A673 (cell line): ENCODE results near the gene IFITM2. TPM values are rescaled to one million over a fixed set of nuclear protein-coding genes. Genes with fewer than 3 reads are reported as not detected.
"Not testable (repeated sequence)": the region's sequence is repeated elsewhere in the genome, so short reads cannot be mapped to it uniquely, and the experiment has no call there.

Experiments
- BruUV-seq: library from RNA; stranded (reverse); fragments of 400-500 nt; replicated peaks from 2 replicates; lab custom pipeline; 2021; lab: Mats Ljungman, UMichigan
- CTCF ChIA-PET: fragments of 300-600 bp; sonication (Branson Sonifier 250); formaldehyde crosslinking; loops from one replicate; lab custom pipeline; 2022; ENCODE audit warnings: antibody characterized with exemption; lab: Charles Lee
- POLR2A ChIA-PET: fragments of 300-600 bp; sonication (Branson Sonifier 250); formaldehyde crosslinking; loops from one replicate; lab custom pipeline; 2022; ENCODE audit warnings: antibody characterized with exemption; ENCODE audit not compliant: low non-redundant PET; lab: Charles Lee
- DNase-seq: peaks from one replicate; pipeline ENCODE4 v3.0.0-alpha.2; 2015; ENCODE audit warnings: low spot score
- H3K27ac ChIP-seq: fragments of 200-600 bp; sonication (generic); 2 replicates; pipeline ENCODE4 v1.5.1; 2016; ENCODE audit warnings: mixed run types, low read depth, mild to moderate bottlenecking, mixed read lengths, antibody characterized with exemption, low read length; ENCODE audit not compliant: poor library complexity, severe bottlenecking
- H3K27me3 ChIP-seq: fragments of 200-600 bp; sonication (generic); replicated peaks from 2 replicates; pipeline ENCODE4 v1.6.1; 2017; ENCODE audit warnings: mixed run types, low read depth, mild to moderate bottlenecking, mixed read lengths, antibody characterized with exemption, low read length; ENCODE audit not compliant: insufficient read depth, poor library complexity
- H3K36me3 ChIP-seq: fragments of 200-600 bp; sonication (generic); 2 replicates; pipeline ENCODE4 v1.6.1; 2016; ENCODE audit warnings: mixed run types, mild to moderate bottlenecking, mixed read lengths, antibody characterized with exemption, low read length; ENCODE audit not compliant: insufficient read depth, poor library complexity, severe bottlenecking
- H3K4me1 ChIP-seq: fragments of 200-600 bp; sonication (generic); 2 replicates; pipeline ENCODE4 v1.6.1; 2017; ENCODE audit warnings: mixed run types, mild to moderate bottlenecking, mixed read lengths, antibody characterized with exemption, low read length; ENCODE audit not compliant: insufficient read depth, poor library complexity, severe bottlenecking
- H3K4me3 ChIP-seq: fragments of 200-600 bp; sonication (generic); 2 replicates; pipeline ENCODE4 v1.5.1; 2016; ENCODE audit warnings: low read depth, mixed run types, mild to moderate bottlenecking, mixed read lengths, low read length; ENCODE audit not compliant: poor library complexity, severe bottlenecking
- H3K9me3 ChIP-seq: fragments of 200-600 bp; sonication (generic); 2 replicates; pipeline ENCODE4 v1.6.1; 2016; ENCODE audit warnings: mixed run types, low read depth, mild to moderate bottlenecking, mixed read lengths, antibody characterized with exemption, low read length; ENCODE audit not compliant: poor library complexity, severe bottlenecking
- EZH2 ChIP-seq: fragments of 200-600 bp; sonication (generic); IDR thresholded peaks from 2 replicates; pipeline ENCODE4 v1.6.1; 2017; ENCODE audit warnings: borderline replicate concordance, low read depth, mild to moderate bottlenecking, mixed read lengths, antibody characterized with exemption, low read length; ENCODE audit not compliant: poor library complexity, severe bottlenecking
- intact Hi-C: fragments of 100-400 bp; cut with micrococcal nuclease; formaldehyde crosslinking; loops from one replicate; pipeline ENCODE4 v1.10.0; 2022; ENCODE audit not compliant: unreplicated experiment
- total RNA-seq: library from RNA; stranded (reverse); gene quantifications from 2 replicates; pipeline ENCODE4 v1.2.3, GENCODE V29; 2021
- TF ChIP-seq, protein P1 (sequence below): fragments of 300-800, 200-600 bp; sonication (generic); conservative IDR thresholded peaks from 2 replicates; pipeline ENCODE4 v1.5.1; 2017; ENCODE audit warnings: low read depth, mild to moderate bottlenecking, antibody characterized with exemption, low read length, moderate library complexity, mixed read lengths

The IFITM2 gene
- total RNA-seq, 1 experiment from 2014 or later: 25.5 TPM

- no peaks in the 10 kb centered on the region for H3K27me3 ChIP-seq
- peaks cover 5% of the 10 kb centered on the region for H3K4me1 ChIP-seq
- POLR2A ChIA-PET: no interaction called here
- intact Hi-C loops: no loop called here
- TF ChIP-seq, protein P1, sequence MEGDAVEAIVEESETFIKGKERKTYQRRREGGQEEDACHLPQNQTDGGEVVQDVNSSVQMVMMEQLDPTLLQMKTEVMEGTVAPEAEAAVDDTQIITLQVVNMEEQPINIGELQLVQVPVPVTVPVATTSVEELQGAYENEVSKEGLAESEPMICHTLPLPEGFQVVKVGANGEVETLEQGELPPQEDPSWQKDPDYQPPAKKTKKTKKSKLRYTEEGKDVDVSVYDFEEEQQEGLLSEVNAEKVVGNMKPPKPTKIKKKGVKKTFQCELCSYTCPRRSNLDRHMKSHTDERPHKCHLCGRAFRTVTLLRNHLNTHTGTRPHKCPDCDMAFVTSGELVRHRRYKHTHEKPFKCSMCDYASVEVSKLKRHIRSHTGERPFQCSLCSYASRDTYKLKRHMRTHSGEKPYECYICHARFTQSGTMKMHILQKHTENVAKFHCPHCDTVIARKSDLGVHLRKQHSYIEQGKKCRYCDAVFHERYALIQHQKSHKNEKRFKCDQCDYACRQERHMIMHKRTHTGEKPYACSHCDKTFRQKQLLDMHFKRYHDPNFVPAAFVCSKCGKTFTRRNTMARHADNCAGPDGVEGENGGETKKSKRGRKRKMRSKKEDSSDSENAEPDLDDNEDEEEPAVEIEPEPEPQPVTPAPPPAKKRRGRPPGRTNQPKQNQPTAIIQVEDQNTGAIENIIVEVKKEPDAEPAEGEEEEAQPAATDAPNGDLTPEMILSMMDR: no peak
- no peak for TF ChIP-seq EZH2
- no peak for DNase-seq
- no peak overlapping the region for H3K4me3 ChIP-seq
- H3K9me3 ChIP-seq: no peaks in the 10 kb centered on the region
- H3K36me3 ChIP-seq: no peaks in the 10 kb centered on the region
- BruUV-seq: no TSS peak
- CTCF ChIA-PET: no interaction called here
- no peak overlapping the region for H3K27ac ChIP-seq
Measured at GRCh38 chr11:324156-324555, 16.5 kb downstream of the IFITM2 start.

DNA sequence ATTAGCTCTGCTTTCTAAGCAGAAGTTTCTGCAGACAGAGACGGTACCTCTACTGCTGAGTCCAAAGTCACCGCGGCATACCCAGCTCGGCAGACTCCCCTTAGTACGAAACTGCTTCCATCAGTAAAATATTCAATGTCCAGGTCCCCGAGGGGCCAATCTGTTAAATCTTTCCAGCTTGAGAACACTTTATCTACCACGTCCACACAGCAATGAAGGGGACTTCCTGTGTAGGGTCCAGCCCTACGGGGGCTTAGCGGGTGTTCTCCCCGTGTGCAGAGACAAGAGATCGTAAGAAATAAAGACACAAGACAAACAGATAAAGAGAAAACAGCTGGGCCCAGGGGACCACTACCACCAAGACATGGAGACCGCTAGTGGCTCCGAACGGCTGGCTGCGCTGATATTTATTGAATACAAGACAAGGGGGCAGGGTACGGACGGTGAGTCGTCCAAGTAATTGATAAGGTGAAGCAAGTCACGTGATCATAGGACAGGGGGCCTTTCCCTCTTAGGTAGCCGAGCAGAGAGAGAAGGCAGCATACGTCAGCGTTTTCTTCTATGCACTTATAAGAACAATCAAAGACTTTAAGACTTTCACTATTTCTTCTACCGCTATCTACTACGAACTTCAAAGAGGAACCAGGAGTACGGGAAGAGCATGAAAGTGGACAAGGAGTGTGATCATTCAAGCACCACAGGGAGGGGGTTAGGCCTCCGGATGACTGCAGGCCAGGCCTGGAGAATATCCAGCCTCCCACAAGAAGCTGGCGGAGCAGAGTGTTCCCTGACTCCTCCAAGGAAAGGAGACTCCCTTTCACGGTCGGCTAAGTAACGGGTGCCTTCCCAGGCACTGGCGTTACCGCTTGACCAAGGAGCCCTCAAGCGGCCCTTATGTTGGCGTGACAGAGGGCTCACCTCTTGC lies 17.2 kb downstream of the IFITM2 start:
- POLR2A ChIA-PET, BruUV-seq, DNase-seq, H3K27me3 ChIP-seq, CTCF ChIA-PET, H3K4me3 ChIP-seq, H3K36me3 ChIP-seq, H3K9me3 ChIP-seq, H3K4me1 ChIP-seq, intact Hi-C loops: not testable (repeated sequence)
- H3K27ac ChIP-seq: peak overlapping the region; percentile 25

GRCh38 chr11:325796-326591 lies 18.4 kb downstream of the IFITM2 start:
- H3K27me3 ChIP-seq: no peaks in the 10 kb centered on the region
- intact Hi-C loops: loop anchor here (1.0 kb wide), 1 partner anchor 9 kb away; no protein-coding TSS in a partner anchor
- BruUV-seq: no TSS peak
- H3K4me3 ChIP-seq: no peak overlapping the region
- TF ChIP-seq, protein P1: no peak
- no peak for TF ChIP-seq EZH2
- H3K27ac ChIP-seq: peak overlapping the region; percentile 47
- ChIA-PET CTCF (no interaction called here), POLR2A (no interaction called here)
- H3K9me3 ChIP-seq: no peaks in the 10 kb centered on the region
- peaks cover 5% of the 10 kb centered on the region for H3K4me1 ChIP-seq
- H3K36me3 ChIP-seq: no peaks in the 10 kb centered on the region
- no peak for DNase-seq
